H1 (cell line): ENCODE measurements around the gene CACNA2D4. TPM values are rescaled to one million over a fixed set of nuclear protein-coding genes. Genes with fewer than 3 reads are reported as not detected.

ENCODE experiments used
- CTCF ChIA-PET: fragments of 300-600 bp; sonication (Branson Sonifier 250); formaldehyde crosslinking; loops from one replicate; lab custom pipeline; 2021; ENCODE audit not compliant: partially characterized antibody; lab: Charles Lee
- POLR2A ChIA-PET: fragments of 300-600 bp; sonication (Branson Sonifier 250); formaldehyde crosslinking; loops from one replicate; lab custom pipeline; 2021; ENCODE audit warnings: inconsistent platforms; ENCODE audit not compliant: partially characterized antibody; lab: Charles Lee
- DNase-seq, 2 experiments: peaks; one replicate each; pipeline versions ENCODE4 v3.0.0 to v3.0.0-alpha.2; 2010 to 2022; ENCODE audit warnings: low spot score in 2 of 2, low read depth in 1 of 2, mixed read lengths in 1 of 2
- FAIRE-seq: peaks from 2 replicates; lab custom pipeline; 2011; peaks lifted over from hg19 to GRCh38; lab: Jason Lieb, UNC
- H2AFZ ChIP-seq: 2 replicates; pipeline ENCODE4 v1.8.1; 2012; ENCODE audit warnings: low read length, inconsistent platforms
- H2AK5ac ChIP-seq: 2 replicates; pipeline ENCODE4 v1.6.1; 2013; ENCODE audit warnings: low read depth, low read length
- H2BK120ac ChIP-seq: replicated peaks from 2 replicates; pipeline ENCODE3; 2013; ENCODE audit warnings: low read depth, low read length, inconsistent platforms
- H2BK12ac ChIP-seq: 2 replicates; pipeline ENCODE4 v1.6.1; 2013; ENCODE audit warnings: low read depth, low read length
- H2BK15ac ChIP-seq: 2 replicates; pipeline ENCODE4 v1.6.1; 2013; ENCODE audit warnings: low read length
- H2BK20ac ChIP-seq: 2 replicates; pipeline ENCODE4 v1.6.1; 2013; ENCODE audit warnings: low read length
- H2BK5ac ChIP-seq: 2 replicates; pipeline ENCODE4 v1.6.1; 2013; ENCODE audit warnings: low read depth, low read length
- H3K14ac ChIP-seq: 2 replicates; pipeline ENCODE4 v1.6.1; 2013; ENCODE audit warnings: inconsistent platforms; ENCODE audit not compliant: insufficient read length
- H3K18ac ChIP-seq: 2 replicates; pipeline ENCODE4 v1.6.1; 2013; ENCODE audit warnings: low read length; ENCODE audit errors: extremely low read depth
- H3K23ac ChIP-seq: 2 replicates; pipeline ENCODE4 v1.6.1; 2013; ENCODE audit warnings: inconsistent platforms; ENCODE audit not compliant: insufficient read length
- H3K23me2 ChIP-seq: 2 replicates; pipeline ENCODE4 v1.6.1; 2013; ENCODE audit warnings: low read depth, low read length
- H3K27ac ChIP-seq: 2 replicates; pipeline ENCODE4 v1.6.1; 2011; ENCODE audit warnings: low read depth, low read length, inconsistent platforms
- H3K27me3 ChIP-seq, 4 experiments: replicated peaks in 1 of 4; 1 replicate in 1 of 4; 2 replicates in 3 of 4; pipeline versions ENCODE4 v1.6.1 to v1.8.1; 2011 to 2013; ENCODE audit warnings: low read length in 3 of 4, mild to moderate bottlenecking in 3 of 4, inconsistent platforms in 2 of 4, mixed read lengths in 2 of 4, moderate library complexity in 1 of 4; ENCODE audit not compliant: control insufficient read depth in 3 of 4, insufficient read depth in 3 of 4; ENCODE audit errors: extremely low read depth in 1 of 4
- H3K36me3 ChIP-seq, 4 experiments: 2 replicates each; pipeline versions ENCODE4 v1.6.1 to v1.8.1; 2011 to 2013; ENCODE audit warnings: mild to moderate bottlenecking in 4 of 4, low read length in 3 of 4, moderate library complexity in 2 of 4, control low read depth in 1 of 4, inconsistent platforms in 1 of 4; ENCODE audit not compliant: insufficient read depth in 4 of 4, control insufficient read depth in 2 of 4
- H3K4ac ChIP-seq: replicated peaks from 2 replicates; pipeline ENCODE3; 2013; ENCODE audit warnings: low read length, low read depth, mixed read lengths, inconsistent platforms; ENCODE audit not compliant: insufficient read length
- H3K4me1 ChIP-seq, 4 experiments: replicated peaks in 1 of 4; 1 replicate in 1 of 4; 2 replicates in 3 of 4; pipeline versions ENCODE4 v1.6.1 to v1.8.1; 2011 to 2013; ENCODE audit warnings: low read length in 3 of 4, inconsistent platforms in 2 of 4, mixed read lengths in 1 of 4; ENCODE audit not compliant: insufficient read depth in 4 of 4, control insufficient read depth in 3 of 4
- H3K4me2 ChIP-seq, 2 experiments: 2 replicates each; pipeline versions ENCODE4 v1.6.1 to v1.8.1; 2011 to 2013; ENCODE audit warnings: low read depth in 2 of 2, low read length in 2 of 2, control low read depth in 1 of 2, inconsistent platforms in 1 of 2, mild to moderate bottlenecking in 1 of 2; ENCODE audit not compliant: insufficient read depth in 1 of 2
- H3K4me3 ChIP-seq, 4 experiments: fragments of 200-600, 300-600 bp in 1 of 4; sonication (generic), shearing (Covaris generic), sonication (Bioruptor Twin) in 1 of 4; 2 replicates each; pipeline versions ENCODE4 v1.5.1 to v1.8.1; 2011 to 2016; ENCODE audit warnings: low read length in 4 of 4, low read depth in 3 of 4, control low read depth in 2 of 4, inconsistent platforms in 2 of 4, mild to moderate bottlenecking in 2 of 4, mixed read lengths in 1 of 4, moderate library complexity in 1 of 4; ENCODE audit not compliant: insufficient read depth in 2 of 4; ENCODE audit errors: extremely low read depth in 1 of 4
- H3K56ac ChIP-seq: replicated peaks from 2 replicates; pipeline ENCODE3; 2013; ENCODE audit warnings: low read depth, mild to moderate bottlenecking, mixed read lengths, low read length, inconsistent platforms; ENCODE audit not compliant: insufficient read length
- H3K79me1 ChIP-seq: 2 replicates; pipeline ENCODE4 v1.6.1; 2013; ENCODE audit warnings: low read depth, low read length, control low read depth
- H3K79me2 ChIP-seq, 2 experiments: 2 replicates each; pipeline versions ENCODE4 v1.6.1 to v1.8.1; 2012 to 2013; ENCODE audit warnings: low read length in 2 of 2, mild to moderate bottlenecking in 2 of 2, inconsistent platforms in 1 of 2; ENCODE audit not compliant: insufficient read depth in 2 of 2, control insufficient read depth in 1 of 2
- H3K9ac ChIP-seq, 4 experiments: replicated peaks in 1 of 4; 1 replicate in 1 of 4; 2 replicates in 3 of 4; pipeline versions ENCODE4 v1.6.1 to v1.8.1; 2011 to 2013; ENCODE audit warnings: low read depth in 3 of 4, low read length in 3 of 4, control low read depth in 2 of 4, mild to moderate bottlenecking in 2 of 4, moderate library complexity in 2 of 4, inconsistent platforms in 1 of 4; ENCODE audit errors: extremely low read depth in 1 of 4
- H3K9me3 ChIP-seq, 2 experiments: 2 replicates each; pipeline versions ENCODE4 v1.6.1 to v1.8.1; 2012 to 2013; ENCODE audit warnings: mild to moderate bottlenecking in 2 of 2, moderate library complexity in 2 of 2, control low read depth in 1 of 2, inconsistent platforms in 1 of 2, low read depth in 1 of 2, low read length in 1 of 2, mixed read lengths in 1 of 2; ENCODE audit not compliant: insufficient read depth in 2 of 2
- H4K20me1 ChIP-seq, 2 experiments: replicated peaks in 1 of 2; 2 replicates each; pipeline versions ENCODE3 to v1.8.1; 2011 to 2013; ENCODE audit warnings: inconsistent platforms in 2 of 2, low read length in 2 of 2, mild to moderate bottlenecking in 1 of 2; ENCODE audit not compliant: insufficient read depth in 2 of 2, control insufficient read depth in 1 of 2
- H4K5ac ChIP-seq: 2 replicates; pipeline ENCODE4 v1.6.1; 2013; ENCODE audit warnings: low read length, low read depth, mixed read lengths, inconsistent platforms; ENCODE audit not compliant: insufficient read length
- H4K8ac ChIP-seq: 2 replicates; pipeline ENCODE4 v1.8.0; 2013; ENCODE audit warnings: mild to moderate bottlenecking, moderate library complexity, low read length, inconsistent platforms; ENCODE audit not compliant: insufficient read depth; ENCODE audit errors: extremely low read depth
- H4K91ac ChIP-seq: replicated peaks from 2 replicates; pipeline ENCODE3; 2013; ENCODE audit warnings: low read length, mixed read lengths, inconsistent platforms; ENCODE audit not compliant: insufficient read length
- CHD1 ChIP-seq: IDR thresholded peaks from 2 replicates; pipeline ENCODE4 v1.6.1; 2012; ENCODE audit warnings: low read depth, low read length, improper control_type of control experiment
- E2F6 ChIP-seq: IDR thresholded peaks from 2 replicates; pipeline ENCODE4 v1.6.1; 2012; ENCODE audit warnings: inconsistent platforms
- GTF2F1 ChIP-seq: IDR thresholded peaks from 2 replicates; pipeline ENCODE4 v1.6.1; 2012; ENCODE audit warnings: low read depth, low read length, improper control_type of control experiment, borderline replicate concordance
- HDAC2 ChIP-seq, 2 experiments: fragments of 300-600 bp in 1 of 2; sonication (generic) in 1 of 2; IDR thresholded peaks; 2 replicates each; pipeline ENCODE4 v1.6.1; 2011 to 2012; ENCODE audit warnings: low read depth in 2 of 2, low read length in 2 of 2, mild to moderate bottlenecking in 2 of 2, moderate library complexity in 2 of 2, borderline replicate concordance in 1 of 2, inconsistent platforms in 1 of 2
- NRF1 ChIP-seq: IDR thresholded peaks from 2 replicates; pipeline ENCODE4 v1.6.1; 2011; ENCODE audit warnings: mild to moderate bottlenecking, low read depth, low read length, improper control_type of control experiment
- PHF8 ChIP-seq: fragments of 200-600 bp; sonication (generic); conservative IDR thresholded peaks from 2 replicates; pipeline ENCODE4 v1.7.1; 2012; ENCODE audit warnings: low read depth, mild to moderate bottlenecking, inconsistent platforms, low read length, moderate library complexity
- TAF1 ChIP-seq: IDR thresholded peaks from 2 replicates; pipeline ENCODE4 v1.6.1; 2011; ENCODE audit warnings: mild to moderate bottlenecking, low read depth, low read length
- WGBS, 2 experiments: shearing (Covaris generic) in 1 of 2; methylation state at CpG; one replicate each; pipeline versions ENCODE4 v1.1.6 to v1.1.7; 2013 to 2015; ENCODE audit warnings: low lambda C conversion rate in 2 of 2, mixed read lengths in 2 of 2, inconsistent platforms in 1 of 2, low coverage in 1 of 2, missing lambda C conversion rate in 1 of 2; ENCODE audit not compliant: insufficient replicate concordance in 2 of 2, insufficient coverage in 1 of 2, insufficient read length in 1 of 2; ENCODE audit errors: extremely low coverage in 1 of 2, missing lambda C conversion rate in 1 of 2; 5-methylcytosine and 5-hydroxymethylcytosine counted together
- polyA plus RNA-seq, 7 experiments: library from polyadenylated mRNA; depleted of rRNA in 3 of 7; stranded (reverse) in 5 of 7; unstranded in 2 of 7; fragments of >200 nt in 5 of 7; fragments of 200-250 nt in 2 of 7; gene quantifications; 1 replicate in 5 of 7; 2 replicates in 1 of 7; 4 replicates in 1 of 7; pipeline versions ENCODE4 v1.2.1 to v1.2.3, GENCODE V29; 2011 to 2013; ENCODE audit warnings: missing spikeins in 2 of 7, mixed read lengths in 2 of 7
- total RNA-seq: library from RNA; stranded (reverse); fragmentation: NEBNext Ultra II Directional; extraction: Animal tissue kit (Norgen Biotek cat#: 25700); gene quantifications from 2 replicates; pipeline ENCODE4 v1.2.1, GENCODE V29; 2021
- TF ChIP-seq, protein P1 (sequence below): IDR thresholded peaks from 2 replicates; pipeline ENCODE4 v1.6.1; 2011; ENCODE audit warnings: low read length, improper control_type of control experiment

CACNA2D4 gene
- total and polyA plus RNA-seq, 2 of the 8 experiments (the other 6 are each of a cell fraction or from before 2014, with no cell fraction given), result 0.44 to 0.88 TPM

GRCh38 chr12:1922075-1922709 lies 3.7 kb upstream of the CACNA2D4 start:
- Histone ChIP-seq H3K9me3 (no peaks in the 10 kb centered on the region), H3K36me3 (no peaks in the 10 kb centered on the region), H3K27me3 (no peaks in the 10 kb centered on the region; a peak in 1 of 7 replicates), H2BK20ac (no peak overlapping the region), H2BK5ac (no peak overlapping the region), H2BK15ac (no peak overlapping the region), H3K23me2 (no peaks in the 10 kb centered on the region), H3K56ac (no peak overlapping the region), H2AFZ (no peak overlapping the region), H4K20me1 (no peaks in the 10 kb centered on the region), H3K23ac (no peak overlapping the region), H3K4ac (no peak overlapping the region), H3K79me2 (no peaks in the 10 kb centered on the region), H3K4me2 (no peak overlapping the region), H3K18ac (no peak overlapping the region), H2AK5ac (no peak overlapping the region), H3K4me3 (no peak overlapping the region), H3K79me1 (no peaks in the 10 kb centered on the region; the same call in 1 of the 2 replicates), H4K5ac (no peak overlapping the region), H3K4me1 (peaks cover 0 to 8% (median 6%) of the 10 kb centered on the region in 4 experiments; a peak in 6 of 7 replicates), H2BK12ac (no peak overlapping the region), H4K91ac (no peak overlapping the region), H3K14ac (no peak overlapping the region), H4K8ac (no peak overlapping the region), H2BK120ac (no peak overlapping the region), H3K27ac (no peak overlapping the region), H3K9ac (no peak overlapping the region)
- no peak for FAIRE-seq
- TF ChIP-seq E2F6 (no peak), TAF1 (no peak), NRF1 (no peak), CHD1 (no peak), GTF2F1 (no peak), PHF8 (no peak), HDAC2 (IDR thresholded peaks at IDR 0.05; ENCODE audit: borderline replicate concordance in 1 of 2, low read depth in 2 of 2, low read length in 2 of 2) (no peak)
- TF ChIP-seq, protein P1, sequence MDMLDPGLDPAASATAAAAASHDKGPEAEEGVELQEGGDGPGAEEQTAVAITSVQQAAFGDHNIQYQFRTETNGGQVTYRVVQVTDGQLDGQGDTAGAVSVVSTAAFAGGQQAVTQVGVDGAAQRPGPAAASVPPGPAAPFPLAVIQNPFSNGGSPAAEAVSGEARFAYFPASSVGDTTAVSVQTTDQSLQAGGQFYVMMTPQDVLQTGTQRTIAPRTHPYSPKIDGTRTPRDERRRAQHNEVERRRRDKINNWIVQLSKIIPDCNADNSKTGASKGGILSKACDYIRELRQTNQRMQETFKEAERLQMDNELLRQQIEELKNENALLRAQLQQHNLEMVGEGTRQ, result no peak
- POLR2A ChIA-PET, result interaction anchor here (0.6 kb wide), 1 partner anchor 132 kb away, joined by 3 read pairs; no protein-coding TSS in a partner anchor
- 86% methylated on average over 30 of the region's 40 CpGs; no CpG with 5 or more reads in 1 of the 2 experiments for WGBS, 2 experiments
- CTCF ChIA-PET, result interaction anchor here (1.2 to 5.0 kb wide), 3 partner anchors 10 to 124 kb away, joined by 3 to 26 read pairs (median 4); no protein-coding TSS in a partner anchor
- DNase-seq, result peak in 1 of 2 experiments; percentile 53
